CD4-positive, alpha-beta T cell treated with Interleukin-6 at 100 ng/mL for 8 hours (primary cell): ENCODE data around the gene AIFM2.
"Not testable (repeated sequence)": the region's sequence is repeated elsewhere in the genome, so short reads cannot be mapped to it uniquely, and the experiment has no call there.

ENCODE experiments used
- DNase-seq: peaks from one replicate; pipeline ENCODE4 v3.0.0-alpha.2; 2020; ENCODE audit warnings: mixed read lengths, low spot score

The AIFM2 gene

DNA sequence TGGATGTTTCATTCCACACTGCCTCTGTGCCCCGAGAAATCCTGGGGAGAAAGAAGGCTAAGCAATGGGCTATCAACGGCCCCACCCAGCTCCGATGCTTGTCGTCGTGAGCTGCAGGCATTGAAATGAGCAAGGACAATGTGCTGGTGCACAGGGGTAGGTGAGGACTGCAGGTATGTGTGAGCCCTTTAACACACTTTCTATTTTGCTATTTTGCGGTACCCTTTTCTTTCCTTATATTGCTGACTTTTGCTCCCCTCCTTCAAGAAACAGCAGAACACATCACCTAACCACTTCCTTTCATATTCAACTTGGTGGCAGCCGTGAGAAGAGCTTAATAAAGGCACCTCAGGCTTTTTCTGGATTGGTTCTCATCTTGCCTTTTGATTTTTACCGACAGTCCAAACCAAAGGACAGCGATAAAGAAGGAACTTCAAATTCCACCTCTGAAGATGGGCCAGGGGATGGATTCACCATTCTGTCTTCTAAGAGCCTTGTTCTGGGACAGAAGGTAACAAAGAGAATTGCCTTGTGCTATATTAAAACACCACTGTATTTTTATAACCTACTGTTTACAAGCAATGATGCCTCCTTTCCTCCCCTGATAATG is 39.2 kb downstream of the AIFM2 start:
- DNase-seq, result peak; percentile 51

DNA sequence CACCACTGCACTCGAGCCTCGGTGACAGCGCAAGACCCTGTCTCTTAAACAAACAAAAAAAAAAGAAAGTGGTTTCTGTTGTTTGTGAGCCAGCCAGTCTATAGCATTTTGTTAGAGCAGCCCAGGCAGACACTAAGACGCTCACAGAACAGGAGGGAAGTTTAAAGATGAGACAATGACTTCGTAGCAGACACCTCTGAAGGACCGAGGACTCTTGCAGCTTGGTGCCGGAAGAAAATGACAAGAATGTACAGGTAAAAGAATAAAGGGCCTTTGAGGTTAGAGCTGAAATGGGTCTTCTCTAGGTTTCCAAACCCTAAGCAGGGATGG is 40.3 kb downstream of the AIFM2 start:
- no peak for DNase-seq

DNA sequence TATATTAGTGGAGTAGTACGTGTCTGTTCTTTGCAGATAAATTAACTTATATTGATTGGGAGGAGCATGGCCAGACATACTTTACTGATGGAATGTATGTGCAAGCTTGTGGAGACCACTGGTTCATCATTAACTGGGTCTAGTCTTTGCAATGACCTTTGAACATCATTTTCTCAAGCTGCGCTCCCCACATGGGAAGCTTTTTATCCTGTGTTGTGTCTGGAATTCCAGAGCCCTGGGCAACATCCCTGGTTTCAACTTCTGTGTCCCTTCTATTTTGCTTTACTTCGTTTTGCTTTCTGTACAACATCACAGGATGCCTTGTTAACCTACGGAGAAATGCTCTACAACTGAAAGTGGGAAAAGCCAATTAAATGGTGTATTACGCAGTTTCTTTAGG is 41.7 kb downstream of the AIFM2 start:
- DNase-seq, result no peak

DNA sequence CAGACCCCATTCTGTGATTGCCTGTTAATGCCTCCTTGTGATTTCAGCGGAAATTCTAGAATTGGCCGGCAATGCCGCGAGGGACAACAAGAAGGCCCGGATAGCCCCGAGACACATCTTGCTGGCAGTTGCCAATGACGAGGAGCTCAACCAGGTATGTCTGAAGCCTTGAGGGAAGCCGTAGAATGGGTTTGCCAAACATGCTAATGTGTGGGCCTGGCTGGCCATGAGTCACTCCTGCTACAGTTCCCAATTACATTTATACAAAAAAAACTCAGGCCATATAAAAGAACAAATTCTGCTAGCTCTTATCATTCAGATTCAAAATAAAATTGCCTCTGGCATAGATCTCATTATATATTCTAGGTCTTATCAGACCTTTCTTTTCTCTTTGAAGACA is 42.6 kb downstream of the AIFM2 start:
- DNase-seq, result no peak

DNA sequence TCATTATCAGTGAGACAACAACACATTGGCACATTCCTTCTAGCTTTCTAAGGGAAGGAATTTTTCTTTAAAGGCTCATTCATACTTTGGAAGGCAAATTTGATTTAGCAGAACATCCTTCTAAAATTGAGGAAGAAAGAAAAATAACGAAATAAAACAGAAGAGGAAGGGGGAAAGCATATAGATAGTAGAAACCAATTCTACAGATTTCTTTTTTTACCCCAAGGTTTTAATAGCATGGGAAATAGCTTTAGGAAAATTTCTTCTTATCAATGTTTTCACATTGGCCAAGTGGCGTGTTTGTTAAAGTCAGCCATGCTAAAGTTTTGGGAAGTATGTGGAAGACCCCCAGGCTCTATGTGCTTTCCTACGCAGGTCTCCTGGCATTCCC is 44.3 kb downstream of the AIFM2 start:
- no peak for DNase-seq

DNA sequence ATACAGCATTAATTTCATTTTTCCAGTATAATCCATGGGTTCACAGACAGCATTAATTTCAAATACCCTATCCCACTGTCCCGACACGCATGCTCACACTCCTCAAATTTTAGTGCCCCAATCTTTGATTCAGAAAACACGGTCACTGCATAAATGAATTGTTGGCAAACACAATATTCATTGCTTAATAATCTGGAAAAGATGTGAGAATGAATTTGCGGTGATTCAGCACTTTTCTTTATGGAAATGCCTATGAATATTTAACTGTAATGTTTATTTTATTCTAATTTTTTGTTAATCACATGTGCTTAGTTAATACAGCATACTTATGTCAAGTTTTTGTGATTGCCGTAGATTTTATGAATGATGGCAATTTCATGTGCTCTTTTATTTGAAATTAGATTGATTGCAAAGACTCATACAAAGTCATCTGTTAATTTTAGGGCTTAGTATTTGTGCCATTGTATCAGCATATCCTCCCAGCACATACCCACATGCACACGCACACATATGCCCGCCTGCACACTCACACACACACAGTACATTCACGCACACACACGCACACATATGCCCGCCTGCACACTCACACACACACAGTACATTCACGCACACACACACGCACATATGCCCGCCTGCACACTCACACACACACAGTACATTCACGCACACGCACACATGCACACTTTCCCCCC is 44.9 kb downstream of the AIFM2 start:
- DNase-seq, result no peak

DNA sequence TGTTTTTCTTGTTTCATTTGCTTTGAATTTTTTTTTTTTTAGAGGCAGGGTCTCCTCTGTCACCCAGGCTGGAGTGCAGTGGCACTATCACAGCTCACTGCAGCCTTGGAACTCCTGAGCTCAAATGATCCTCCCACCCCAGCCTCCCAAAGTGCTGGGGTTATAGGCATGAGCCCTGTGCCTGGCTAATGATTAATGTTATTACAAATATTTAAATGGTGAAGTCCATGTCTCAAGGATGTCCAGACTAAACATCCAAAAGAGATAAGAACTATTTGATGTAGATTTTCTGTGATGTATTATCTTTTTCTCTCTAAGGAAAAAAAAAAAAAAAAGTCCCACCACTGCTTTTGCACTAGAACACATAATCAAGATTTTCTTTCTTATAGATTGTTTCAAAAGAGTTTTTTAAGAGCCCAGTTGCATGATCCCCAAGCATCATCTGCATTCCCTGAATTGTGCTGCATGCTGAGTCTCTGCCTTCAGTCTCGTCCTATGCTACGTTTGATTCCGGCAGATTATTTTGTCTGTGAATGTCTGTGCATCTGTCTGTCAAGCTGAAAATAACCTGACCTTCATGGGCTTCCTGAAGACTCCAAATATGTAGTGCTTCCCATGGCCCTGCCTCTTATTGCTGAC is 46.5 kb downstream of the AIFM2 start:
- DNase-seq, result no peak

DNA sequence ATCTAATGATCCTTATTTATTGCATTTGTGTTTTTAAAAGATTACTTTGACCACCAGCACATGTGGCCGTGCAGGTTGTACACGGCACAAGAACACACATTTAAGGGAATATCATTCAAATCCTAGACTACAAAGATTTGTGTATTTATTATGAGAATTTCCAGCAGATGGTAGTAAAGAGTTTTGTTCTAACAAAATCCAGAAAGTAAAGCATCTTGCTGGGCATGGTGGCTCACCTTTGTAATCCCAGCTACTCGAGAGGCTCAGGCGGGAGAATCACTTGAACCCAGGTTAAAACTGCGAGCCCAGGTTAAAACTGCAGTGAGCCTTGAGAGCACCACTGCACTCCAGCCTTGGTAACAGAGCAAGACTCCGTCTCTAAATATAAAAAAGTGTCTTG is 48.4 kb downstream of the AIFM2 start:
- DNase-seq, result no peak

DNA sequence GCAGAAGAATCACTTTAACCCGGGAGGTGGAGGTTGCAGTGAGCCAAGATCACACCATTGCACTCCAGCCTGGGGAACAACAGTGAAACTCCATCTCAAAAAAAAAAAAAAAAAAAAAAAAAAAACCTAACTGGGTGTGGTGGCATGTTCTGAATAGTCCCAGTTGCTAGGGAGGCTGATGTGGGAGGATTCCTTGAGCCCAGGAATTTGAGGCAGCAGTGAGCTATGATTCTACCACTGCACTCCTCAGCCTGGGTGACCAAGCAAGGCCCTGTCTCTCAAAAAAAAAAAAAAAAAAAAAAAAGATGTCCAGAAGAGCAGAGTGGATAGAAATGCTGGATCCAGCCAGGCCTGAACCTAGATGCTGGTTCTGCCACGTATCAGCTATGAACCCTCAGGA is 51.8 kb downstream of the AIFM2 start:
- not testable (repeated sequence) for DNase-seq

DNA sequence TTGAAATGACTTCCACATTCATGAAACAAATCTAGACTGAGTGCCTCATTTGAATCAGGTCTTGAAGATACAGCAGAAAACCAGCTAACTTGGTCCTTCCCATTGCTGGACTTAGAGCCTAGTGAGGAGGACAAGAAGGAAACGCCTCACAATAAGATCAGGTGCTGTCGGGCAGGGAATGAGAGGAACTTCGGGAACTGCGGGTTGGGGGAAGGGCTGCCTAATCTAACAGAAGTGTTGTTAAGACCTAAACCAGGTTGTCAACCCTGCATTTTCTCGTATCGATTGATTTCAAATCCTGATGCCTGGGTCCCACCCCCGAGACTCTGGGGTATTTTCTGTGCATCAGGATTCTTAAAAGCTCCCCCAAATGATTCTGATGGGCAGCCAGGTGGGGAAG is 53.7 kb downstream of the AIFM2 start:
- DNase-seq, result no peak

DNA sequence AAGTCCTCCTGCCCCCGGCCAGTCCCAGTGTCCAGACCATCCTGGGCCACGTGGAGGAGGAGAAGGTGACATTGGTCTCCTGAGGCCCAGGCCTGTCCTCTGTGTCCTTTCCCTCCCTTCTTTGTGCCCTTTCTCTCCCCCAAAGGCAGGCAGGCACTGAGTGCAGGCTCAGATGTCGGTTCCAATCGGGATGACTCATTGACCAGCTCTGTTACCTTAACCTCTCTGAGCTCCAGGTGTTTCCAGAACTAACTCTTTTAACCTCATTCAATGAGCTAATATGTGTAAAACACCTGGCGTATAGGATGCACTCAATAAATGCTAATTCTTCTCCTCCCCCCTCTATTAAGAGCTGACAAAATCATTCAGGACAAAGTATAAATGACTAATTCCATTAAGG is 54.3 kb downstream of the AIFM2 start:
- DNase-seq, result no peak

DNA sequence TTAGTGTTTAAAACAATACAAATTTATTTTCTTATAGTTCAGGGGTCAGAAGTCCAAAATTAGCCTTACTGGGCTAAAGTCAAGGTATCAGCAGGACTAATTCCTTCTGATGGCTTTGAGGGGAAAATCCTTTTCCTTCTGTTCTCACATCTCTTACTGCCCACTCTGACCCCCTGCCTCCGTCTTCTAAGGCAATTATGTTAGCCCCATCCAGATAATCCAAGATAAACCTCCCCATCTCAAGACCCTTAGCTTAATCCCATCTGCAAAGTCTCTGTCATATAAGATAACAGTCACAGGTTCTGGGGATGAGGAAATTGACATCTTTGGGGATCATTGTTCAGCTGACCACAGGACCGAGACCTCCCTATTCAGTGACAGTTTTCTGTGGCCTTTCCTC is 57.7 kb downstream of the AIFM2 start:
- no peak for DNase-seq

DNA sequence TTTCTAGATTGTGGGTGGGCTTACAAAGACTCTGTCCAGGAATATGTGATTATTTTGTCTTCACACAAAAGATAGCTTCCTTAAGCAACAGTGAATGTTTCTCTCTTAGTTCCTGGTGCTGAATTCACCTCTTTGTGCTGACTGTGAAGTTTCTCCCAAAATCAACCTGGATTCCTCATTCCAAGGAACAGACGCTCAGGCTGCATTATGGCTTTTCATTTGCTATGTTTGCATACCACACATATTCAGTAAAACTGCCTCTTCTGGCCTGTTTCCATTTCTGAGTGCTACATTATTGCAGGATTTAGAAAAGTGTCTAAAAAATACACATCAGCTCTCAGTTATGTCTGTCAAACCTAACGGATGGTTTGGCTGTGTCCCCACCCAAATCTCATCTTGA is 58.5 kb downstream of the AIFM2 start:
- DNase-seq, result no peak

DNA sequence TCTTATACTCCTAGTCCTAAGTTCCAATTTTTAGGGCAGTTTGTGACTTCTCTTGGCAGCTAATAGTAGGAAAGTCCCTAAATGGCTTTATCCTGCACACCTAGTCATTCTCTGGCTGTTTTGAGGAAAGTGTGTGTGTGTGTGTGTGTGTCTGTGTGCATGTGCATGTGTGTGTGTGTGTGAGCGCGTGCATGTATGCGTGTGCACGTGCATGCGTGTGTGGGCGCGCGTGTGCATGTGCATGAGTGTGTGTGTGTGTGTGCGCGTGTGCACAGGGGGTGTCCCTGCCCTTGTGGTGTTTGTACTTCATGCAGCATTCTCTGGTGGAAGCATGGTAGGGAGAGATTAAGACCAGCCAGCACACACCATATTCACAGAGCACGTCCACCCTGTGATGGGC is 61.8 kb downstream of the AIFM2 start:
- no peak for DNase-seq

DNA sequence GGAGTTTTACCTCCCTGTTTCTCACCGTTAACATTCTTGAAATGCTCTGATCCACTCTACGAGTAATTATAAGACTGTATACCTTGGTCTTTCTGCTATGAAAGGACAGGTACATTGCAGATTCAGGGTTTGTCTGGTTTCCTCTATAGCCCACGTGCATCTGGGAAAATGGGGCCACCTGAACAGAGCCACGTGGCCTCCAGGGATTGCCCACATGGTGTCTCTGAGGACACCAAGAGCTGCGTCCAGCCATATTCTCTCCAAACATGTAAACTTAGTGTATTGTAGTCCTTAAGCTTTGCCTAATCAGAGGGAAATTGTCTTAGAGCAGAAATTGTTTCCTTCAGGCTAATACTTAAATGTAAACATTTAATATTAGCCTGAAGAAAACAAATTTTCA is 63.3 kb downstream of the AIFM2 start:
- no peak for DNase-seq

DNA sequence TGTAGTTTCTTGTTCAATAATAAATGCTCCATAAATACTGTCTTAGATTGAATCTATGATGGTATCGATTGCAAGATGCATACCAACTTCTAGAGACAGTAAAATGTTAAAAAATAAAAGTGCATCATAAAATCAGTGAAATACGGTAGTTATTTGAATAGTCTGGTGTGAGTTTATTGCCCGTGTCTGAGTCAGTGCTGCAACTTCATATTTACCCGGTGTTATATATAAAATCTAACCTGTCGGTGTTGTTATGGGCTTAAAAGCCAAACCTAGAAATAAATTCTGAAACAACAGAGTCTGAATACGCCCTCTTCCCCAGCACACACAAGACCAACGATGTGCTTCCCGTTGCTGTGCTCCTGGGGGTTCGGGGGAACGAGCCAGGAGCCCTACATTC is 63.7 kb downstream of the AIFM2 start:
- DNase-seq, result no peak

DNA sequence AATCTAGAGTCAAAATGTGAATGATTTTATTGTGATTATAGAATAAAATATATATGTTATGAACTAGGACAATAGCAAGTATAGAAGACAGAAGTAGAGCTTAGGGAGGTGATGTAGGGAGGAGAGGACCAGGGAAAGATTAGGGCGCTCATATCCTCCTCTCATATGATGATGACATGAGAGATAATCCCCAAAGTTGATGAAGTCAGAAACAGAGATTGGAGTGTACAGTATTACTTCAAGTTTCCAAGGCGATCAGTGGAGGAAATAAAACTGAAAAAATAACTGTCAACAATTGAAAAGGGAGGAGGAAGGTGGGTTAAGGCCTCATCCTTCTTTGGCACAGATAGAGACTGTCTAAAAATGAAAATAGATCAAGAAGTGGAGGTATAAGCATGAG is 65.0 kb downstream of the AIFM2 start:
- DNase-seq, result no peak

DNA sequence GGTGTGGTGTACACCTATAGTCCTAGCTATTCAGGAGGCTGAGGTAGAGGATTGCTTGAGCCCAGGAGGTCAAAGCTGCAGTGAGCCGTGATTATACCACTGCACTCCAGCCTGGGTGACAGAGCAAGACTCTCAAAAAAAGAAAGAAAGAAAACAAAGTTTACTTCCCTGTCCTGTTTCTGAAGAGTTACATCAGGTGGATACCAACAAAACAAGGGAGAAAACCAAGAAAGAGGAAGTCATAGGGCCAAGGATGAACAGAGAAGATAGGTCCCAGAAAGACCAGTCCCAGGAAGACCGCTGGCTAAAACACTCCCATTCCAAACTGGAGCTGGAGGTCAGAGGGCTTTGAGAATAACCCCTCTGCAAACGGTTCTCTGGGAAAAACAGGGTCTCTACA is 66.4 kb downstream of the AIFM2 start:
- no peak for DNase-seq

DNA sequence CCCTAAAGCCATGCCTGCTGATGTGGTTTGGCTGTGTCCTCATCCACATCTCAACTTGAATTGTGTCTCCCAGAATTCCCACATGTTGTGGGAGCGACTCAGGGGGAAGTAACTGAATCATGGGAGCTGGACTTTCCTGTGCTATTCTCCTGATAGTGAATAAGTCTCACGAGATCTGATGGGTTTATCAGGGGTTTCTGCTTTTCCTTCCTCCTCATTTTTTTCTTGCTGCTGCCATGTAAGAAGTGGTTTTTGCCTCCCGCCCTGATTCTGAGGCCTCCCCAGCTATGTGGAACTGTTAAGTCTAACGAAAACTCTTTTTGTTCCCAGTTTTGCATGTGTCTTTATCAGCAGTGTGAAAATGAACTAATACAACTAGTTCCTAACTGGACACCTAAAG is 68.1 kb downstream of the AIFM2 start:
- DNase-seq, result no peak

DNA sequence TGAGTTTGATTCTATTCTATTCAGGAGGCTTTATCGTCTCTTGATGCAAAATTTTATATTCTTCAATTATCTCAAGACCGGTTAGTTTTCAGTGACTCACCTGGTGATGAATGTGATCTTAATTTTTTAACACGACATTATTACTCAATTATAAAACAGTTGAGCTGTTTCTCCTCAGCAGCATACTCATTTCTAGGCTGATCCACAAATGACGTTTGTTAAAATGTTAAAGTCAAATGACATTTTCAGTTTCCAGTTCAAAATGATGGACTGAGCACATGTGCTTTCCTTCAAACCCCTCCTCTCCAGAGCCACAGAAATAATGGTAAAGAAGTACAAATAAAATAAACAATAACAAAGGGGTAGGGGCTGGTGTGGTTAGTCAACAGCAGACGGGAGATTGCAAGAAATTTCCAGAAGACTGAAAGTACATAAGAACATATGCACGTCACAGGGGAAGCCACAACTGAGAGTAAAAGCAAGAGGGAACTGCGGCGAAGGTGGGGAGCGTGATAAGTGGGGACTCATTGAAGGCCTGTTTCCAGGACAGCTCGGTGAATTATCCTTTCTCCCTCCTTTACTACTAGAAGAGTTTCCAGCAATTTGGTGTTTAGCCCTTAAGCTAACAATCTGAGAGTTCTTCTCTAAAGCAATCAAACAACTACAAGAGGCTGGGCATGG is 69.1 kb downstream of the AIFM2 start:
- DNase-seq, result no peak
